Right renal cortex interstitium (tissue), 3 donors: ENCODE results near the gene NDUFS6. TPM values are rescaled to one million over a fixed set of nuclear protein-coding genes. Genes with fewer than 3 reads are reported as not detected.
"Not testable (repeated sequence)": the region's sequence is repeated elsewhere in the genome, so short reads cannot be mapped to it uniquely, and the experiment has no call there.

ENCODE experiments used
- DNase-seq, 3 donors: peaks; one replicate each; pipeline ENCODE4 v3.0.0-alpha.2; 2013; ENCODE audit warnings: low read depth in 3 of 3, low spot score in 2 of 3
- polyA plus RNA-seq, 3 donors: library from polyadenylated mRNA; unstranded; fragments of 120-200 nt; gene quantifications; one replicate each; pipeline ENCODE4 v1.2.1, GENCODE V29; 2013; ENCODE audit not compliant: insufficient read length in 3 of 3

NDUFS6 gene
- polyA plus RNA-seq, 3 donors, result 52.6 to 61.3 (median 54.6) TPM

DNA sequence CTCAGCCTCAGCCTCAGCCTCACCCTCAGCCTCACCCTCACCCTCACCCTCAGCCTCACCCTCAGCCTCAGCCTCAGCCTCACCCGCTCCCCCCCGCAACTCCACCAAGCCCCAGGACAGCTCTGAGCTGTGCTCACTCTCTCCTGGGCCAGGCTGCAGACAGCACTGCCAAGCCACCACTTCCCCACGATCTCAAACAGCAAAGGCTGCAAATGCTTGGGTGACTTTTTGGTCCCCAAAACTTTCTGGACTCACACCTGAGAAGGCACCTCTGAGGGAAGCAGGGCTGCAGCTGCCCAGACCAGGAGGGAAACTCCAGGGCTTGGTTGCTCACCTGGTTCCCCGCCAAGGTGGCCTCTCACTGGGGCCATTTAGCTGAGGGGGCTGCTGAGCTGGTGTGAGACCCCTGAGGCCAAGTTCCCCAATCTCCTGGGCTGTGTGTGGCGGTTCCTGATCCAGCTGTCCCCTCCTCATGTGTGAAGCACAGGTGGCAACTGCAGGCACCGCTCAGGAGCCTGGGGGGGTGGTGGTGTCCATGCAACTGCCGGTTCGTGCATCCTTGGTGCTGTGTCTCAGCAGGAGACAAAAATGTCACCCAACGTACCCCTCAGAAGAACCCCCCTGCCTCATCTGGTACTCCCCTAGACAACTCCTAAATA is 19.4 kb upstream of the NDUFS6 start:
- no peak for DNase-seq

GRCh38 chr5:1782385-1783215 is 18.6 kb upstream of the NDUFS6 start:
- DNase-seq, result no peak

DNA sequence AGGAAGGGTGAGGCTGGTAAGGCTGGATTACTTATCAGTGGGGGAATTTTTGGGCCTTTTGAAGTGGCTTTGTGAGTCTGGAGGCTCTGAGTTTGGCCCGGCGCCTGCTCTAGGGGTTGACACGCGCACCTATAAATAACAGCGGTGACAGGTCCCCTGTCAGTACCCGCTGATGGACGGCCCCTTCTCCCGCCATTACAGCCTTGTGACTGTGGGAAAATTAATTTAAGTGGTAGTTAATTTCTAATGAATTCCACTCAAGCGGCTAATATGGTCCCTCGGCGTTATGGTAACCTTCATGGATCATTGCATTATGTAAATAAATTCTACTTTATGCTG is 18.0 kb upstream of the NDUFS6 start:
- no peak for DNase-seq

DNA sequence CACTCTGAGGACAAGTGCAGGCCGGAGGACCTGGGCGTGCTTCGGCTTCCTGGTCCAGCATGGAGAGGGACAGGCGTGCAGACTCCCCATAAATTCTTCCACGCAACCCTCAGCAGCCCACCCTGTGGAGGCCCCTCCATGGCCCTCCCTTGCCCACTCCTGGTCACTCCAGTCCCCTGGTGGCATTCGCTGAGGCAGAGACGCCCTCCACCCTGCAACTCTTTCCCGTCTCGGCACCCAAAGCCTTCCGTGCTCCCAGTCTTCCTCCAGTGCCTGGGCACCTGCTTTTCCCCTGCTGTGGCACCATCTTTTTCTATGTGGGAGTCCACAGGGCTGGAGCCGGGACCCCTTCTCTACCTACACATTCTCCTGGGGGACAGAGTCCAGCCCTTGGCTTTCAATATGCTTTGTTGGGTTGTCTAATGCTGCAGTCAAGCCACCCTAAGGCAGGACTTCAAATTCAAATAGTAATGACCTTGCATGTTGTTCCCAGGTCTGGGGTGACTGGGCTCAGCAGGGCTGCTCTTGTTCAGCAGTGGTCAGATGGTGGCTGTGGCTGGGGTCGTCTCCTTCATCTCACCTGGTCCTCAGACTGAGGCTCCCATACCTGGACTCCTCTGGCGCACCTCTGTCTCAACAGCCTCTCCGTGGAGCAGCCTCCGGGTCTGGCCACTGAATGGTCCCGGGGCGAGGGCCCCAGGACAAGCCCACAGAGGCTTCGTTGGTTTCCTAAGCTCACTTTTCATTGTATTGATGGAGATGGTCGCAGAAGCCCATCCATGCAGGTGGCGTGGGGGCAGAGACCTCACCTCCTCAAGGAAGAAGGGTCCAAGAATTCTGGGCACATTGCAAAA is 16.8 kb upstream of the NDUFS6 start:
- DNase-seq, result no peak

GRCh38 chr5:1785062-1785461 is 16.1 kb upstream of the NDUFS6 start:
- no peak for DNase-seq

- no peak for DNase-seq
Measured at GRCh38 chr5:1785984-1786383, 15.2 kb upstream of the NDUFS6 start.

DNA sequence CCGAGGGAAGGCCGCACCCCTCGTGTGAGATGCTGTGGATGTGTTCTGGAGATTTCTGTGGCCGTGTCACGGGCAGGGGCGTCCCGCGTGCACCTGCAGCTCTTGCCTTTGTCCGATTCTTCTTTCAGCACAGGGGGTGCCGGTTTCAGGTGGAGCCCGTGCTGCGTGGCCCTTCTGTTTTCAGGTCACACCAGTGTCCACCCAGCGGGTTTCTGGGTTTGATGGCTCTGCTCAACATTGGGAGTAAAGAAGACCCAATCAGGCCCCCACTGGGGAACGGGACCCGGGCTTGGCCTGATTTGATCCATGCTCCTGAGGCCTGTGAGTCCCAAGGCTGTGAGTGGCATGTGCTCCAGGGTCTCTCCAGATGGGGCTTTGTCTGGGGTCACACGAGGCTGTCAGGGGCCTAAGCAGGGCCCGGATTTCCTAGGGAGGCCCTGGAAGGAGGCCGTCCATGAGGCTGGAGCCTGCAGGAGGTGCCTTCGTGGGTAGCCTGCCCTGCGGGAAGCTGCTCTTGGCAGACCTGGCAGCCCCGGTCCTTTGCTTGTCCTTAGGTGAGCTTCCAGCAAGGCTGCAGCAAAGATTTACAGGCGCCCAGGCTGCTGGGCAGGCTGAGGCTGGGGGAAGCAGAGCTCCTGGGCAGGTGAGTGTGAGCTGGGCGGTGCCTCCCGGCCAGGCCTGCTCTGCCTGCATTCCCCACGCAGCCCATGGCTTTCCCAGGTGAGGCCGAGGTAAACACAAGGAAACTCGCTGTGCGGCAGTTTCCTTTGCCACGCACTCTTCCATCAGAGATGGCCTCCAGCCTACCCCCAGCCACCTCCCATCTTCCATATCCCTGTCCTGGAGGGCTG is 14.4 kb upstream of the NDUFS6 start:
- DNase-seq, result no peak

GRCh38 chr5:1787472-1788047 is 13.6 kb upstream of the NDUFS6 start:
- no peak for DNase-seq

DNA sequence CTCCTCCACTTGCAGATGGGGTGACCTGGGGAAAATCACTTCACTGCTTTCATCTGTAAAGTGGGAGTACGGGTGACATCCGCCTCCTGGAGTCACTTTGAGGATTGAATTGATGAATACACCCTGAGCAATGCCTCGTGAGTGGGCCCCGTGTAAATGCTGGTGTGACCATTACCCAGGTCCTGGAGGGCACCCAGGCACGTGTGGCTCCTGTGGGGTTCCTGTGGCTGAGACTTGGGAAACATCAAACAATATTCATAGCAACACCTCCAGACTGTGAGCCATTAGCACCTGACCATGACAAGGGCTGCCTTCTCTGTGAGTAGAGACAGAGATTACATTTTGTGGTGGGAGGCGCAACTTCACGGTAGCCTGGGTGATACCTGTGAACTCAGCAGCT is 13.0 kb upstream of the NDUFS6 start:
- DNase-seq, result no peak

DNA sequence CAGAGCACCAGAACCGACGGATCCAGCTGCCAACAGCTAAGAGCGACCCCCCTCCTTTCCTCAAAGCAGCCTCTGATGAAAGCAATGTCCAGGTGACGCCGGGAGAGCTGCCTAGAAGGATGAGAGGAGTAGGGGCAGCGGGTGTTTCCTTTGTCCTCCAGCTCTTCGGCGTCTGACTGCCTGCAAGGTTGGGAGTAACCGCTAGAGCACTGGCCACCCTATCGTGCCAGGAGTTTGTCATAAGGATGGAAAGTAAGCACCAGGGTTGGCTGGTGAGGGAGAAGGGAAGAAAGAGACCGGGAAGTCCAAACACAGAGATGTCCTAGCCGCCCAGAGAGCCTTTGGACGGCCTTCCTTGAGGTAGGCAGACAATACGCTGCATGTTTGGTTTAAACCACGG is 12.4 kb upstream of the NDUFS6 start:
- DNase-seq, result no peak

DNA sequence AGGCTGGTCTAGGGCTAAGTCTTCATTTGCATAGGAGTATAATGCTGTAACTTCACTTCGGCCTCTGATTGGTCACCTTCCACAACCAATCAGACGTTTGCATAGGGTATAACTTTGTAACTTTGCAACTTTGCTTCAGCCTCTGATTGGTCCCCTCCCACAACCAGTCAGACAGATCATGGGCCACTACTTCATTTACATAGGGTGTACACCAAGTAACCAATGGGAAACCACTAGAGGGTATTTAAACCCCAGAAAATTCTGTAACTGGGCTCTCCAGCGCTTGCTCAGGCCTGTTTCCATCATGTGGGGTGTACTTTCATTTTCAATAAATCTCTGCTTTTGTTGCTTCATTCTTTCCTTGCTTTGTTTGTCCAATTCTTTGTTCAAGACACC is 11.8 kb upstream of the NDUFS6 start:
- not testable (repeated sequence) for DNase-seq

DNA sequence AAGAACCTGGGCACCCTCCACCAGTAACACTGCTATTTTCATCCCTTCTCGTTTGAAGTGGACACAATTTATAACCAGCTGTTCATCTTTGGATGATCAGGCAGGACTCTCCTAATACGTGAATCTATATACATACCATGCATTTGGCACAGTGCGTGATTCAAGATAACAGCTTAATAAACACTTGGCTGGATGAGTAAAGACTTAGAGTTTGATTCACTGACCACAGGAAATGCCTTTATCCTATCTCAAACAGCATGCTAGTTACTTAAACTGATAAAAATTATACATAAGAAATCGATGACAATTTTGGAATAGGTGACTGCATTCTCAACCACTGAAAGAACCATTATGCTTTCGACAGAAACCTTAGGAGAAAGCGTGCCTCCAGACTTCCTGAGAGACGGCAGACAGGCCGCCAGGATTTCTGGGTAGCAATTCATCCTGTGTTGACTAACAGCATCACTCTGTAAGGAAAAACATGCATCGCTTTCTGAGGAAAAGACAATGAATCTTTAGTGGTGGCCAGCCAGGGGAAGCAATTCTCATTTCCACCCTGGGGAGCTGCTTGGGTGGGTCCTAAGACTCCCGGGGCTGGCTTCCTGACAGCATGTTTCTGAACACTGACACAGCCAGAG is 11.3 kb upstream of the NDUFS6 start:
- DNase-seq, result no peak

DNA sequence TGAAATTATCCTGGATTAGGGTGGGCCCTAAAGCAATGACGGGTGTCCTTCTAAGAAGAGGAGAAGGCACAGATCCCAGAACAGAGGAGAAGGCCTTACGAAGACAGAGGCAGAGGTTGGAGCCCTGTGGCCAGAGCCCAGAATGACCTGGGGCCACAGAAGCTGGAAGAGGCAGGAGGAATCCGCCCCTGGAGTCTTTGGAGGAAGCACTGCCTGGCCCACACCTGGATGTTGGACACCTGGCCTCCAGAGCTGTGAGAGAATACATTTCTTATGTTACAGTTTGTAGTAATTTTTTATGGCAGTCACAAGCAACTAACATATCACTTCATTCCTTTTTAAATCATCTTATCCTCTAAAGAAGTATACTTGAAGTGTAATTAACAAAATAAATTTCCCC is 10.0 kb upstream of the NDUFS6 start:
- no peak for DNase-seq

DNA sequence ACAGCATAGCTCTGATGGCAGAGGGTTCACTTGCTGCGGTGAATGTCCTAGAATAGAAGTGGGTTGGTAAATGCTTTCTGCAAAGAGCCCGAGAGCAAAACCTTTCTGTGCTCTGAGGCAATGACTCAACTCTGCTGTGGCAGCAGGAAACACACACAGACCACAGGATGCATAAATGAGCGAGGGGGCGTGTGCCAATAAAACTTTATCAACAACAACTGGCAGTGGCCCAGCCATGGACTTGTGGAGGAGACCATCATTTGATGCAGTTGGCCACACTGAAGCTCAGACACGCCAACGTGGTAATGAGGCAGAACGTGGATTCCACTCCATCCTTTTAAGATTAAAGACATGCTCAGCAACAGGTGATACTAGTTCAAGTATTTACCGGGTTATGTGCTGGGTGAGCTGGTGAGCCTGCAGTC is 8.4 kb upstream of the NDUFS6 start:
- no peak for DNase-seq

DNA sequence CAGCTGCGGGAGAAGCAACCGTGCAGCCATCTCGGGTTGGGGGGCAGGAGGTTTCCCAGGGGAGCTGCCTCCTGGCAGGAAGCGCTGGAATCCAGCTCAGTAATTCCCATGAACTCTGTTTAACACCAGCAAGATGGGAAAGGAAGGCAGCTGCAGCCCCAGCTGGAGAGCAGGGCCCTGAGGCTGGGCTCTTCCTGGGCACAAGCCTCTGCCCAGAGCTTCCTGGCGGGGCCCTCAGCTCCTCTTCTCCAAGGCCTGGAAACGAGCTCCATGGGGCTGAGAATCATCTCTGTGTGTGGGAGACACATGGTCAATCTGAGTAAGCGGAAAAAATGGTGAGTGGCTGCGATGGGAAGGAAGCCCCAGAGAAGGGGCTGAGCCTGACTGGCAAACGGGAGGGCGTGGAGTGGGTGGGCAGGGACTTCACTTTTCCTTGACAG is 7.9 kb upstream of the NDUFS6 start:
- no peak for DNase-seq

DNA sequence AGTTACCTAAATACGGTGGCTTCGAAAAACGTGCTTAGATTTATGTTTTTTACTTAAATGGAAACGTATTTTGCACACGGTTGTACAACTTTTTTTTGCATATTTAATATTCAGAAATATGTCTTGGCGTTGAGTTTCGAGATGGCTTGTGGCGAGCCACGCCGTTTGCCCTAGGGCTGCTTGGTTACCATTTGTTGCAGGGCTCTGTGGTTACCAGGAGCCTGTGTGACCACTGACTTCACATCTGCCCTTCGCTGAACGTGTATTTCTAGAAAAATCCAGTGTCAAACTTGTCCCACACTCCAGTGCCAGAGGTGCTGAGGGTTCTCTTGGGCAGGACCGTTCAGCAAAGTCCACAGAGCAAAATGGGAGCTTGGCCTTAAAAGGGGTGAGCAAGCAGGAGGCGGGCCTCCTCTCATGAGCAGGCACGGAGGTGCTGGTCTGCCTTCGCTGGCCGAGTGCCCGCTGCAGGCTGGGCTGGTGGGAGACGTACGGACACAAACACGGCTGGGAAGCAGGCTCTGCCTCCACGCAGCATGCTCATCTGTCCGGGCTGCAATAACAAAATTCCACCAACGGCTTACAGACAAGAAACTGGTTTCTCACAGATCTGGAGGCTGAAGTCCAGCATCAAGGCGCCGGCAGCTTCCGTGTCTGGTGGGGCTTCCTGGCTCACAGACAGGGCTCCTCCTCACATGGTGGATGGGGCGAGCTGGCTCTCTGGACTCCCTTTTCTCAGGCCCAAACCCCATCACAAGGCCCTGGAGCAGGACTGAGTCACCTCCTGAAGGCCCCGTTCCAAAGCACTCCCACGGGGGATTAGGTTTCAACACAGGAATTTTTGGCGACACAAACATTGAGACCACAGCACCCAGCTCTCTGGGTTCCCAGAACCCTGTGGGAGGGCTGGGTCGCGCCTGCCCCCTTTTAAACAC is 7.0 kb upstream of the NDUFS6 start:
- no peak for DNase-seq

DNA sequence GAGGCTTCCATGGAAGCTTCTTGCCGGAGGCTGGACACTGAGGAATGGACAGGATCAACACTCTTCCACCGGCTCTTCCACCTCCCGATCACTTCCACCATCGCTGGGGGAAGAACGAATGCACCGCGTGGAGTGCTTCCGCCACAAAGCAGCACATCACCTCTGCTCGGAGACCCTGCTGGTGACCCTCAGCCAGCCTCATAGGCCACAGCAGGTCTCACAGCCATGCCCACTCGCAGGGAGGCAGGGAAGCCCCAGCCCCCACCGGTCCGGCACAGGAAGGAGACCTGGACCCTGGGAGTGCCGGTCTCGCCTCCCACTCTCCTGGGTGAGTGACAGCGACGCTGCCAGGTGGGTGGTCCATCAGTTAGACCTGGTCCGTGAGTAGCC is 6.3 kb upstream of the NDUFS6 start:
- DNase-seq, result no peak

- no peak for DNase-seq
Measured at GRCh38 chr5:1795506-1795905, 5.7 kb upstream of the NDUFS6 start.

- DNase-seq, result no peak
Measured at GRCh38 chr5:1795931-1796330, 5.3 kb upstream of the NDUFS6 start.
